HepG2 (cell line): ENCODE data around the gene QRICH2. TPM values are rescaled to one million over a fixed set of nuclear protein-coding genes. Genes with fewer than 3 reads are reported as not detected.

Experiments used
- GABPB1 ChIP-seq: IDR thresholded peaks from 2 replicates; pipeline ENCODE4 v1.6.1; 2016; ENCODE audit warnings: mild to moderate bottlenecking, missing genetic modification reagents, moderate library complexity, missing compliant biosample characterization
- GLI4 ChIP-seq: sonication (generic); formaldehyde crosslinking; IDR thresholded peaks from 2 replicates; pipeline ENCODE4 v1.5.1; 2020; ENCODE audit warnings: missing genetic modification reagents, mild to moderate bottlenecking, moderate library complexity, borderline replicate concordance
- KLF11 ChIP-seq: IDR thresholded peaks from 2 replicates; pipeline ENCODE4 v1.6.1; 2016; ENCODE audit warnings: missing compliant biosample characterization
- NR2C2 ChIP-seq: sonication (generic); formaldehyde crosslinking; IDR thresholded peaks from 2 replicates; pipeline ENCODE4 v1.4.0; 2020; ENCODE audit warnings: missing genetic modification reagents, mild to moderate bottlenecking, moderate library complexity, borderline replicate concordance
- NR2F2 ChIP-seq: IDR thresholded peaks from 2 replicates; pipeline ENCODE4 v1.6.1; 2012; ENCODE audit warnings: low read depth, inconsistent platforms, borderline replicate concordance
- SAFB2 ChIP-seq: sonication (generic); formaldehyde crosslinking; IDR thresholded peaks from 2 replicates; pipeline ENCODE4 v1.5.1; 2020; ENCODE audit warnings: missing genetic modification reagents, low read depth, mild to moderate bottlenecking, borderline replicate concordance
- SIN3A ChIP-seq: IDR thresholded peaks from 2 replicates; pipeline ENCODE4 v1.6.1; 2011; ENCODE audit warnings: low read depth, mild to moderate bottlenecking, control low read depth, low read length, borderline replicate concordance
- SOX13 ChIP-seq, 3 experiments: fragments of 450-650 bp in 1 of 3; sonication (generic) in 1 of 3; formaldehyde crosslinking in 1 of 3; IDR thresholded peaks in 2 of 3; conservative IDR thresholded peaks in 1 of 3; 2 replicates each; pipeline versions ENCODE4 v1.5.0 to v1.6.1; 2016 to 2020; ENCODE audit warnings: antibody characterized with exemption in 1 of 3, mild to moderate bottlenecking in 1 of 3, missing compliant biosample characterization in 1 of 3, missing genetic modification reagents in 1 of 3, moderate library complexity in 1 of 3
- TBX2 ChIP-seq: sonication (generic); formaldehyde crosslinking; IDR thresholded peaks from 2 replicates; pipeline ENCODE4 v1.5.0; 2020; ENCODE audit warnings: missing genetic modification reagents, mild to moderate bottlenecking, borderline replicate concordance
- TFE3 ChIP-seq: IDR thresholded peaks from 2 replicates; pipeline ENCODE4 v1.6.1; 2016
- TP53 ChIP-seq: sonication (generic); formaldehyde crosslinking; conservative IDR thresholded peaks from 2 replicates; pipeline ENCODE4 v1.4.0; 2020; ENCODE audit warnings: missing genetic modification reagents
- ZNF383 ChIP-seq: sonication (generic); formaldehyde crosslinking; IDR thresholded peaks from 2 replicates; pipeline ENCODE4 v1.4.0; 2020; ENCODE audit warnings: missing genetic modification reagents, mild to moderate bottlenecking, borderline replicate concordance
- ZNF558 ChIP-seq: sonication (generic); formaldehyde crosslinking; IDR thresholded peaks from 2 replicates; pipeline ENCODE4 v1.9.0; 2022; ENCODE audit warnings: mild to moderate bottlenecking, missing genetic modification reagents, borderline replicate concordance
- ZNF570 ChIP-seq: sonication (generic); formaldehyde crosslinking; IDR thresholded peaks from 2 replicates; pipeline ENCODE4 v1.4.0; 2020; ENCODE audit warnings: mild to moderate bottlenecking, missing genetic modification reagents, borderline replicate concordance
- ZNF615 ChIP-seq: sonication (generic); formaldehyde crosslinking; IDR thresholded peaks from 2 replicates; pipeline ENCODE4 v1.5.0; 2020; ENCODE audit warnings: mild to moderate bottlenecking, missing genetic modification reagents, borderline replicate concordance
- ZNF629 ChIP-seq: sonication (generic); formaldehyde crosslinking; conservative IDR thresholded peaks from 2 replicates; pipeline ENCODE4 v1.5.0; 2020; ENCODE audit warnings: missing genetic modification reagents
- ZNF703 ChIP-seq: sonication (generic); formaldehyde crosslinking; IDR thresholded peaks from 2 replicates; pipeline ENCODE4 v1.5.1; 2020; ENCODE audit warnings: missing genetic modification reagents, mild to moderate bottlenecking, moderate library complexity, borderline replicate concordance
- polyA plus RNA-seq, 8 experiments: library from polyadenylated mRNA; depleted of rRNA in 3 of 8; stranded (reverse) in 7 of 8; unstranded in 1 of 8; fragments of >200 nt; fragmentation: Illumina TruSeq in 4 of 8; extraction: Trizol in 4 of 8; gene quantifications; 2 replicates each; pipeline versions ENCODE4 v1.2.1 to v1.2.3, GENCODE V29; 2011 to 2016; ENCODE audit warnings: low read depth in 4 of 8, missing spikeins in 1 of 8, mixed read lengths in 1 of 8; ENCODE audit not compliant: insufficient read depth in 1 of 8
- total RNA-seq, 5 experiments: library from RNA; depleted of rRNA; stranded (reverse); fragments of >200 nt; fragmentation: Illumina TruSeq; extraction: Trizol; gene quantifications; 2 replicates each; pipeline ENCODE4 v1.2.3, GENCODE V29; 2016; ENCODE audit warnings: low read depth in 1 of 5
- TF ChIP-seq, protein P1 (sequence below): sonication (generic); formaldehyde crosslinking; IDR thresholded peaks from 2 replicates; pipeline ENCODE4 v1.8.0; 2022; ENCODE audit warnings: missing genetic modification reagents, mild to moderate bottlenecking, moderate library complexity, borderline replicate concordance
- TF ChIP-seq, protein P2 (sequence below): sonication (generic); formaldehyde crosslinking; conservative IDR thresholded peaks from 2 replicates; pipeline ENCODE4 v1.8.0; 2022; ENCODE audit warnings: low read depth, missing genetic modification reagents
- TF ChIP-seq, protein P3 (sequence below): sonication (generic); formaldehyde crosslinking; IDR thresholded peaks from 2 replicates; pipeline ENCODE4 v1.5.1; 2020; ENCODE audit warnings: mild to moderate bottlenecking, missing genetic modification reagents, borderline replicate concordance

Gene QRICH2
- total and polyA plus RNA-seq, 2 of the 13 experiments (the other 11 are each of a cell fraction or from before 2014, with no cell fraction given) = 3.7 to 5.7 TPM

DNA sequence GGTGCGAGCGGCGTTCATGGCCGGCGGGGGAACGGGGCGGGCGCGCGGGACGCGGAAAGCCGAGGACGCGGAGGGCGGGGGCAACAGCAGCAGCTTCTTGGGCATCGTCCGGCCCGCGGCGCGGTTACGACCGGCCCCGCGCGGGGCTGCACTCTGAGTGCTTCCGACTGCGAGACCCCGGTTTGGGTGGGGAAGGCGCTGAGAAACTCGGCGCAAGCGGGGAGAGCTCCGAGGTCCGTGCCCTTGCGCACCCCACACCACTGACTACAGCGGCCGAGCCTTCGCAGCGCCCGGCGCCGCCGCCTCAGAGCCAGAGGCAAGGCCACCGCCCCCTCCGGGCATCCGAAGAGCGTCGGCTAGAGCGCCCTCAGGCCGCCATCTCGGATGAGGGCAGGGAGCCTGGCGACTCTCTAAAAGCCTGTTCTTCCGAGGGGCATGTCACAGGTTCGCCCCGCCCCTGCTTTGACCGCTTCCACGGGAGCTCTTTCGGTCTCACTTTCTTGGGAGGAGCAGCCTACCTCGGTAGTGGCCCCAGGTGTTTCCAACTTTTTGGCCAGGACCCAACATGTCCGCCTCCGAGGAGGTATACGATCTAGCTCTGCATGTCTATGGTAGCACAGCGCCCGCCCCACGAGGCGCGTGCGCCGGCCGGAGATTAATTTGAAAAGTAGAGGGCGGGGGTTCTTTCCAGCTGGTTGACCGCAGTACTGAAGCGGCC, 45.7 kb upstream of the QRICH2 start, which contains the start of gene PRPSAP1 (continued):
- TF ChIP-seq SOX13 (IDR thresholded peaks at IDR 0.05) (no peak; the same call in 1 of the 2 replicates), SOX13 (CRISPR knock-in tag; conservative IDR thresholded peaks at IDR 0.05 in 1 of 2, IDR thresholded peaks at IDR 0.05 in 1 of 2) (peak in 1 of 2 experiments; percentile 69; a peak in 2 of 4 replicates), NR2C2 (peak; percentile 88), ZNF615 (peak; percentile 72; the same call in 1 of the 2 replicates), SIN3A (no peak; the same call in 1 of the 2 replicates), TBX2 (peak; percentile 82), TP53 (CRISPR knock-in tag) (peak; percentile 94), GABPB1 (peak; percentile 93), NR2F2 (peak; percentile 69; the same call in 1 of the 2 replicates), ZNF703 (CRISPR knock-in tag) (peak; percentile 56; the same call in 1 of the 2 replicates), ZNF570 (CRISPR knock-in tag) (peak; percentile 61; the same call in 1 of the 2 replicates), ZNF629 (CRISPR knock-in tag) (no peak; the same call in 1 of the 2 replicates), GLI4 (CRISPR knock-in tag) (peak; percentile 99), ZNF558 (peak; percentile 91), KLF11 (CRISPR knock-in tag) (peak; percentile 74; the same call in 1 of the 2 replicates), ZNF383 (CRISPR knock-in tag) (0 out of 2 replicates have a peak, but pooled peaks have one; percentile 48), TFE3 (CRISPR knock-in tag) (peak; percentile 90), SAFB2 (CRISPR knock-in tag) (peak; percentile 74; the same call in 1 of the 2 replicates)
- TF ChIP-seq, protein P1, sequence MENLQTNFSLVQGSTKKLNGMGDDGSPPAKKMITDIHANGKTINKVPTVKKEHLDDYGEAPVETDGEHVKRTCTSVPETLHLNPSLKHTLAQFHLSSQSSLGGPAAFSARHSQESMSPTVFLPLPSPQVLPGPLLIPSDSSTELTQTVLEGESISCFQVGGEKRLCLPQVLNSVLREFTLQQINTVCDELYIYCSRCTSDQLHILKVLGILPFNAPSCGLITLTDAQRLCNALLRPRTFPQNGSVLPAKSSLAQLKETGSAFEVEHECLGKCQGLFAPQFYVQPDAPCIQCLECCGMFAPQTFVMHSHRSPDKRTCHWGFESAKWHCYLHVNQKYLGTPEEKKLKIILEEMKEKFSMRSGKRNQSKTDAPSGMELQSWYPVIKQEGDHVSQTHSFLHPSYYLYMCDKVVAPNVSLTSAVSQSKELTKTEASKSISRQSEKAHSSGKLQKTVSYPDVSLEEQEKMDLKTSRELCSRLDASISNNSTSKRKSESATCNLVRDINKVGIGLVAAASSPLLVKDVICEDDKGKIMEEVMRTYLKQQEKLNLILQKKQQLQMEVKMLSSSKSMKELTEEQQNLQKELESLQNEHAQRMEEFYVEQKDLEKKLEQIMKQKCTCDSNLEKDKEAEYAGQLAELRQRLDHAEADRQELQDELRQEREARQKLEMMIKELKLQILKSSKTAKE = 0 out of 2 replicates have a peak, but pooled peaks have one; percentile 65
- TF ChIP-seq, protein P2, sequence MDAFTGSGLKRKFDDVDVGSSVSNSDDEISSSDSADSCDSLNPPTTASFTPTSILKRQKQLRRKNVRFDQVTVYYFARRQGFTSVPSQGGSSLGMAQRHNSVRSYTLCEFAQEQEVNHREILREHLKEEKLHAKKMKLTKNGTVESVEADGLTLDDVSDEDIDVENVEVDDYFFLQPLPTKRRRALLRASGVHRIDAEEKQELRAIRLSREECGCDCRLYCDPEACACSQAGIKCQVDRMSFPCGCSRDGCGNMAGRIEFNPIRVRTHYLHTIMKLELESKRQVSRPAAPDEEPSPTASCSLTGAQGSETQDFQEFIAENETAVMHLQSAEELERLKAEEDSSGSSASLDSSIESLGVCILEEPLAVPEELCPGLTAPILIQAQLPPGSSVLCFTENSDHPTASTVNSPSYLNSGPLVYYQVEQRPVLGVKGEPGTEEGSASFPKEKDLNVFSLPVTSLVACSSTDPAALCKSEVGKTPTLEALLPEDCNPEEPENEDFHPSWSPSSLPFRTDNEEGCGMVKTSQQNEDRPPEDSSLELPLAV (CRISPR knock-in tag) = no peak
- TF ChIP-seq, protein P3, sequence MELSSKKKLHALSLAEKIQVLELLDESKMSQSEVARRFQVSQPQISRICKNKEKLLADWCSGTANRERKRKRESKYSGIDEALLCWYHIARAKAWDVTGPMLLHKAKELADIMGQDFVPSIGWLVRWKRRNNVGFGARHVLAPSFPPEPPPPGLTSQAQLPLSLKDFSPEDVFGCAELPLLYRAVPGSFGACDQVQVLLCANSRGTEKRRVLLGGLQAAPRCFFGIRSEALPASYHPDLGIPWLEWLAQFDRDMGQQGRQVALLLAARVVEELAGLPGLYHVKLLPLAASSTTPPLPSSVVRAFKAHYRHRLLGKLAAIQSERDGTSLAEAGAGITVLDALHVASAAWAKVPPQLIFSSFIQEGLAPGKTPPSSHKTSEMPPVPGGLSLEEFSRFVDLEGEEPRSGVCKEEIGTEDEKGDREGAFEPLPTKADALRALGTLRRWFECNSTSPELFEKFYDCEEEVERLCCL = peak; percentile 69; the same call in 1 of the 2 replicates
